Liver (tissue), 9 donors: ENCODE results near the gene CCT5. TPM values are rescaled to one million over a fixed set of nuclear protein-coding genes. Genes with fewer than 3 reads are reported as not detected.

Source experiments
- DNase-seq: peaks from one replicate; pipeline ENCODE4 v3.0.0-alpha.2; 2017; ENCODE audit warnings: low spot score
- H3K27ac ChIP-seq, 2 donors: one replicate each; pipeline ENCODE4 v1.7.0; 2013; ENCODE audit warnings: inconsistent platforms in 2 of 2, low read length in 2 of 2, control low read depth in 1 of 2, low read depth in 1 of 2, mild to moderate bottlenecking in 1 of 2
- H3K27me3 ChIP-seq, 4 donors: one replicate each; pipeline versions ENCODE4 v1.6.1 to v1.7.0; 2013; ENCODE audit warnings: low read length in 3 of 4, inconsistent platforms in 1 of 4, mild to moderate bottlenecking in 1 of 4, moderate library complexity in 1 of 4; ENCODE audit not compliant: control insufficient read depth in 4 of 4, insufficient read depth in 4 of 4
- H3K36me3 ChIP-seq, 4 donors: one replicate each; pipeline versions ENCODE4 v1.6.1 to v1.7.0; 2013; ENCODE audit warnings: low read length in 3 of 4, mild to moderate bottlenecking in 3 of 4, low read depth in 1 of 4, moderate library complexity in 1 of 4; ENCODE audit not compliant: control insufficient read depth in 4 of 4, insufficient read depth in 3 of 4
- H3K4me1 ChIP-seq, 4 donors: one replicate each; pipeline versions ENCODE4 v1.6.1 to v1.7.0; 2013; ENCODE audit warnings: low read length in 3 of 4, mild to moderate bottlenecking in 3 of 4, moderate library complexity in 1 of 4; ENCODE audit not compliant: control insufficient read depth in 4 of 4, insufficient read depth in 4 of 4
- H3K4me3 ChIP-seq, 3 donors: one replicate each; pipeline versions ENCODE4 v1.6.1 to v1.7.0; 2013; ENCODE audit warnings: low read length in 3 of 3, control low read depth in 1 of 3, low read depth in 1 of 3, mild to moderate bottlenecking in 1 of 3
- H3K9ac ChIP-seq, 2 donors: one replicate each; pipeline ENCODE4 v1.7.0; 2013; ENCODE audit warnings: low read length in 2 of 2, mild to moderate bottlenecking in 2 of 2, moderate library complexity in 2 of 2, control low read depth in 1 of 2, low read depth in 1 of 2
- H3K9me3 ChIP-seq, 4 donors: one replicate each; pipeline versions ENCODE4 v1.6.1 to v1.7.0; 2013; ENCODE audit warnings: low read length in 3 of 4; ENCODE audit not compliant: control insufficient read depth in 4 of 4
- ATF3 ChIP-seq: IDR thresholded peaks from 2 replicates; pipeline ENCODE4 v1.6.1; 2016; ENCODE audit warnings: antibody characterized with exemption
- EGR1 ChIP-seq, 2 donors: IDR thresholded peaks; 2 replicates each; pipeline ENCODE4 v1.6.1; 2016 to 2018; ENCODE audit warnings: antibody characterized with exemption in 2 of 2, low read depth in 2 of 2
- FOXA1 ChIP-seq: IDR thresholded peaks from 2 replicates; pipeline ENCODE4 v1.6.1; 2016; ENCODE audit warnings: antibody characterized with exemption
- FOXA2 ChIP-seq: IDR thresholded peaks from 2 replicates; pipeline ENCODE4 v1.6.1; 2016; ENCODE audit warnings: antibody characterized with exemption
- GABPA ChIP-seq, 2 donors: IDR thresholded peaks in 1 of 2; conservative IDR thresholded peaks in 1 of 2; 2 replicates each; pipeline ENCODE4 v1.6.1; 2016; ENCODE audit warnings: antibody characterized with exemption in 2 of 2, mild to moderate bottlenecking in 1 of 2, moderate library complexity in 1 of 2
- HNF4A ChIP-seq, 2 donors: conservative IDR thresholded peaks; 2 replicates each; pipeline ENCODE4 v1.6.1; 2016; ENCODE audit warnings: antibody characterized with exemption in 2 of 2, mild to moderate bottlenecking in 2 of 2
- HNF4G ChIP-seq: IDR thresholded peaks from 2 replicates; pipeline ENCODE4 v1.6.1; 2016; ENCODE audit warnings: antibody characterized with exemption
- JUND ChIP-seq, 2 donors: IDR thresholded peaks; 2 replicates each; pipeline ENCODE4 v1.6.1; 2016; ENCODE audit warnings: antibody characterized with exemption in 2 of 2
- MAX ChIP-seq: IDR thresholded peaks from 2 replicates; pipeline ENCODE4 v1.6.1; 2016; ENCODE audit warnings: antibody characterized with exemption
- NR2F2 ChIP-seq: IDR thresholded peaks from 2 replicates; pipeline ENCODE4 v1.6.1; 2016; ENCODE audit warnings: antibody characterized with exemption
- RAD21 ChIP-seq, 2 donors: IDR thresholded peaks; 2 replicates each; pipeline ENCODE4 v1.6.1; 2016; ENCODE audit warnings: antibody characterized with exemption in 2 of 2, mild to moderate bottlenecking in 2 of 2
- REST ChIP-seq: IDR thresholded peaks from 2 replicates; pipeline ENCODE4 v1.6.1; 2016; ENCODE audit warnings: antibody characterized with exemption, mild to moderate bottlenecking
- RXRA ChIP-seq, 2 donors: IDR thresholded peaks; 2 replicates each; pipeline ENCODE4 v1.6.1; 2017 to 2018; ENCODE audit warnings: antibody characterized with exemption in 2 of 2, mild to moderate bottlenecking in 1 of 2
- SP1 ChIP-seq: IDR thresholded peaks from 2 replicates; pipeline ENCODE4 v1.6.1; 2018; ENCODE audit warnings: antibody characterized with exemption, mild to moderate bottlenecking
- TAF1 ChIP-seq: conservative IDR thresholded peaks from 2 replicates; pipeline ENCODE4 v1.6.1; 2016; ENCODE audit warnings: antibody characterized with exemption, mild to moderate bottlenecking
- YY1 ChIP-seq: IDR thresholded peaks from 2 replicates; pipeline ENCODE4 v1.6.1; 2016; ENCODE audit warnings: antibody characterized with exemption, mild to moderate bottlenecking
- ZBTB33 ChIP-seq: IDR thresholded peaks from 2 replicates; pipeline ENCODE4 v1.6.1; 2016; ENCODE audit warnings: antibody characterized with exemption
- WGBS: extraction: QIAGEN DNeasy Blood & Tissue Kit; methylation state at CpG from one replicate; pipeline ENCODE4 v1.1.7; 2013; 5-methylcytosine and 5-hydroxymethylcytosine counted together
- polyA plus RNA-seq, 2 donors: library from polyadenylated mRNA; stranded (reverse) in 1 of 2; unstranded in 1 of 2; fragments of 200-250 nt in 1 of 2; fragments of >200 nt in 1 of 2; fragmentation: Nextera tagmentation in 1 of 2; extraction: Ambion mirVana in 1 of 2; gene quantifications; one replicate each; pipeline versions ENCODE4 v1.2.1 to v1.2.3, GENCODE V29; 2013 to 2015
- total RNA-seq, 2 donors: library from RNA; depleted of rRNA; stranded (reverse); fragments of >200 nt; gene quantifications; one replicate each; pipeline ENCODE4 v1.2.3, GENCODE V29; 2014
- TF ChIP-seq, protein P1 (sequence below): fragments of 150-350 bp; IDR thresholded peaks from 2 replicates; pipeline ENCODE4 v1.5.1; 2017; ENCODE audit warnings: improper control_type of control experiment, low read depth, low read length; ENCODE audit not compliant: missing input control
- donor health status: healthy.
- donor health status: healthy.
- donor health status: healthy.
- donor health status: healthy.
- donor health status: healthy.

The CCT5 gene
- total and polyA plus RNA-seq, 4 donors, result 68.4 to 157 (median 105) TPM

GRCh38 chr5:10265245-10266109, 15.4 kb downstream of the CCT5 start:
- DNase-seq, result no peak
- WGBS, result 65% methylated on average over 6 of the region's 6 CpGs
- Histone ChIP-seq H3K27me3 (no peaks in the 10 kb centered on the region), H3K9me3 (no peaks in the 10 kb centered on the region), H3K27ac (no peak overlapping the region), H3K4me3 (no peak overlapping the region), H3K36me3 (peaks cover 4 to 40% (median 33%) of the 10 kb centered on the region in 4 donors), H3K9ac (no peak overlapping the region), H3K4me1 (peaks cover 0 to 25% (median 11%) of the 10 kb centered on the region in 4 donors)
- TF ChIP-seq ATF3, result no peak
- TF ChIP-seq RXRA (IDR thresholded peaks at IDR 0.05), result no peak
- no peak for TF ChIP-seq EGR1 (IDR thresholded peaks at IDR 0.05; ENCODE audit: low read depth in 2 of 2)
- TF ChIP-seq REST, result no peak
- TF ChIP-seq HNF4G, result no peak
- no peak for TF ChIP-seq GABPA (IDR thresholded peaks at IDR 0.05 in 1 of 2, conservative IDR thresholded peaks at IDR 0.05 in 1 of 2)
- no peak for TF ChIP-seq YY1
- TF ChIP-seq MAX, result no peak
- no peak for TF ChIP-seq JUND (IDR thresholded peaks at IDR 0.05)
- no peak for TF ChIP-seq TAF1
- no peak for TF ChIP-seq SP1
- TF ChIP-seq NR2F2, result no peak
- TF ChIP-seq, protein P1, sequence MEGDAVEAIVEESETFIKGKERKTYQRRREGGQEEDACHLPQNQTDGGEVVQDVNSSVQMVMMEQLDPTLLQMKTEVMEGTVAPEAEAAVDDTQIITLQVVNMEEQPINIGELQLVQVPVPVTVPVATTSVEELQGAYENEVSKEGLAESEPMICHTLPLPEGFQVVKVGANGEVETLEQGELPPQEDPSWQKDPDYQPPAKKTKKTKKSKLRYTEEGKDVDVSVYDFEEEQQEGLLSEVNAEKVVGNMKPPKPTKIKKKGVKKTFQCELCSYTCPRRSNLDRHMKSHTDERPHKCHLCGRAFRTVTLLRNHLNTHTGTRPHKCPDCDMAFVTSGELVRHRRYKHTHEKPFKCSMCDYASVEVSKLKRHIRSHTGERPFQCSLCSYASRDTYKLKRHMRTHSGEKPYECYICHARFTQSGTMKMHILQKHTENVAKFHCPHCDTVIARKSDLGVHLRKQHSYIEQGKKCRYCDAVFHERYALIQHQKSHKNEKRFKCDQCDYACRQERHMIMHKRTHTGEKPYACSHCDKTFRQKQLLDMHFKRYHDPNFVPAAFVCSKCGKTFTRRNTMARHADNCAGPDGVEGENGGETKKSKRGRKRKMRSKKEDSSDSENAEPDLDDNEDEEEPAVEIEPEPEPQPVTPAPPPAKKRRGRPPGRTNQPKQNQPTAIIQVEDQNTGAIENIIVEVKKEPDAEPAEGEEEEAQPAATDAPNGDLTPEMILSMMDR, result no peak
- TF ChIP-seq FOXA1, result no peak
- no peak for TF ChIP-seq FOXA2
- no peak for TF ChIP-seq HNF4A (conservative IDR thresholded peaks at IDR 0.05)
- TF ChIP-seq ZBTB33, result no peak
- no peak for TF ChIP-seq RAD21 (IDR thresholded peaks at IDR 0.05)
